GM19438 (cell line): ENCODE results near the gene TESMIN.

Source experiments
- ATAC-seq: cut with Tn5 transposase; IDR thresholded peaks from one replicate; pipeline ENCODE4 v1.9.1; 2021; ENCODE audit warnings: low read depth; ENCODE audit not compliant: unreplicated experiment

TESMIN gene

DNA sequence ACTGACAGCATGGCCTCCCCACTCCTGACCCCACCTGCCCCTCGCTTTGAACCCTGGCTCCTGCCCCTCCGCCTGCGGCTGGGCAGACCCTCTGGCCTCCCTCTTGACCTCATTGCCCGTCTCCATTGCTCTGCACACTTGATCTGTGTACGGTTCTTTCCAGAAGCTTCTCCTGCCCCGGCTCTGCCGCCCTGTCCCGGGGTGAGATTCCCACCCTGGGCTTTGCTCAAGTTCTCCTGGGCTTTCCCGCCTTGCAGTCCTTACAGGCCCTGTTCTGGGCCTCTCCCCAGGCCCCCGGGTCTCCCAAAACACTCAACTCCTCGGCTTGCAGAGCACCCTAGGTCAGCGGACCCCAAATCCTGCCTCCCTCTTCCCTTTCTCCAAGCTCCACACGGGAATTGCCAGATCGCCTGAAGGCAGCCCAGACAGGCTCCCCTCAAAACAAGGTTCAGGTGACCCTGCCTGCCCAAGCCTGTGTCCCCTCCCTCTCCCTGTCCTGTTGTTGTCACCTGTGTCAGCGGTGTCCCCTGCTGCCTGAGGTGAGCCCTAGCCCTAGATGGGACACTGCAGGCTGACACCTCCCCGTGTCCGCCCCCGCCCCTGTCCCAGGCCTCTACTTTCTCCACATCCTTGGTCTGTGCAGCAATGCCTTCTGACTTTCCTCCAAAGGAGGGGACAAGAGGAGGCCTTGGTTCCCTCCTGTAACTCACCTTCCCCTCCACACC is 65.5 kb downstream of the TESMIN start:
- no peak for ATAC-seq

DNA sequence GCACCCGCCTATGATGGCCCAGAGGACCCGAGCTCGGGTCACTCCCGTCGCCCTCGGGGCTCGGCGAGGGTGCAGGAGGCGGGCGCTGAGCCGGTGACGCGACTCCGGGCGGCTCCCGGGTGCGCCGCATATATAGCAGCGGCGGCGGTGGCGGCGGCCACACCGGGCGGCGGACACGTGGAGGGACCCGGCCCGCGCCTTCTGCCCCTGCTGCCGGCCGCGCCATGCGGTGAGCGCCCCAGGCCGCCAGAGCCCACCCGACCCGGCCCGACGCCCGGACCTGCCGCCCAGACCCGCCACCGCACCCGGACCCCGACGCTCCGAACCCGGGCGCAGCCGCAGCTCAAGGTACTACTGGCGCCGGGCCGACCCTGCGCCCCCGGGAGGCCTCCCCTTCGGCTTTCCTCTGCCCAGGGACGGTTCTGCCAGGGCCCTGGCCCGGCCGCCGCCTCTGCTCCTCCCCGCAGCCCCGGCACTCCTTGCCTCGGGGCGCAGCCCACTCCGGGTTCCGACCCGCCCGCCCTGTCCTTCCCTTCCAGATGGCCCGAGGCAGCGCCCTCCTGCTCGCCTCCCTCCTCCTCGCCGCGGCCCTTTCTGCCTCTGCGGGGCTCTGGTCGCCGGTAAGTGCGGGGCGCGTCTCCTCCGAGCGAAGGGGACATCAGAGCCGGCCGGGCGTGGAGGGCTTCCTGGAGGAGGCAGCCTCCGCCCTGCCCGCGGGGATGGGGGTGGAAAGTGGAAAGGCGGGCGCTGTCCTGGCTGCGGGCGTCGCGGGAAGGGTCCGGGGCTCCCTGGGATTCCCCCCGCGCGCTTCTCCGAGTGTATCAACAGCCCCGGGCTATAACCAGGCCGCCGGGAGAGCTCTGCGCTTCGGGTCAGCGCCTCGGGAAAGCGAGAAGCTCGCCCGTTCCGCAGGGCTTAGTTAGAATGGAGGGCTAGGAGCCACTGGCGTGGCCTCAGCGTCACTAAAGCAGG is 66.6 kb downstream of the TESMIN start, which contains the start of gene GAL:
Gene GAL (plus strand): TSS at position 160 of the 972 bp plus-strand sequence. CDS start 380 bp downstream, at position 540.
- no peak for ATAC-seq

GRCh38 chr11:68683536-68684384 is 67.6 kb downstream of the TESMIN start:
- ATAC-seq, result no peak

DNA sequence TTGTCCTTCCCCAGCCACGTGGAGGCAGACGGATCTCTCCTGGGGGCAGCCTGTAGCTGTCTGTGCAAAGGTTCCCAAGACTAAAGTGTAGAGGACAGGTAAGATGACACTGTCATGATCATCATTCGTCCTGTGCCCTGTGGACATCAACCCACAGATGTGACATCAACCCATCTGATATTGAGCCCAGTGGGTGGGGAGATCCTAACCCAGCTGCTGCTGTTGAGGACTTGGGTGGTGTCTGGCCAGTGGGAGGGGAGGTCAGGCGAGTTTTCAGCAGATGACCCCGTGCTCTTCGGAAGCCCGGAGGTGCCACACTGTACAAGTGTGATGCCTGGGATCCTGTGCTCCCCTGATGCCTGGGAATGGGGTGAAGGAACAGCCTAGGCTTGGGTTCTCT is 68.2 kb downstream of the TESMIN start:
- no peak for ATAC-seq

GRCh38 chr11:68682531-68682961 is 68.8 kb downstream of the TESMIN start:
- no peak for ATAC-seq

DNA sequence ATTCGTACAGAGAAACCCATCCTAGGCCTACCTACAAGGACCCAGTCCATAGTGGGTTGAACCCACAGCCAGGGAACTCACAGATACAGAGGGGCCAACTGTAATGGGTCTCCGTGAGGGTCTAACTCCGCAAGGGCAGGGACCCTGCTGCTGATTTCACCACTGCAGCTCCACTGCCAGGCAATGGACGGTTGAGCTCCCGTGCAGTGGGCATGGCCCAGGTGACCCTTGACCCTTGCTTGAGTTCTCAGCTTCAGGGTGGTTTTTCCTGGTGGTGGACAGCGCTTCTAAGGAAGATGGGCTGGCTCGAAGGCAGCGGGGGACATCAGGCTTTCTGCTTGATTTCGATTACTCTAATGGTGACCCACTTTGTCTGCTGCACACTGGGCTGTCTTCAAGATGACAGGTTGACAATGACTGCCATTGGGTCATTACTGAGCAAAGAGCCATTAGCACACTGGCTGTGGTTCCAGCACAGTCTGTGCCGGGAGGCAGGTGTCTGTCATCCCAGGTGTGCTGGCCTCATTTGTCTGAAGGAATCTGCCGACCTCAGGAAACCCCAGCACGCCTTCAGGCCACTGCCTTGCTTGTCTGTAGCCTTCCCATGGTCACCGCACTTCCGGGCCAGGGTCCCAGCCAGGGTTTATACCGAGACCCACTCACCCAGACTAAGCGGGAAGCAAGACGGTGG is 70.6 kb downstream of the TESMIN start:
- ATAC-seq, result no peak

DNA sequence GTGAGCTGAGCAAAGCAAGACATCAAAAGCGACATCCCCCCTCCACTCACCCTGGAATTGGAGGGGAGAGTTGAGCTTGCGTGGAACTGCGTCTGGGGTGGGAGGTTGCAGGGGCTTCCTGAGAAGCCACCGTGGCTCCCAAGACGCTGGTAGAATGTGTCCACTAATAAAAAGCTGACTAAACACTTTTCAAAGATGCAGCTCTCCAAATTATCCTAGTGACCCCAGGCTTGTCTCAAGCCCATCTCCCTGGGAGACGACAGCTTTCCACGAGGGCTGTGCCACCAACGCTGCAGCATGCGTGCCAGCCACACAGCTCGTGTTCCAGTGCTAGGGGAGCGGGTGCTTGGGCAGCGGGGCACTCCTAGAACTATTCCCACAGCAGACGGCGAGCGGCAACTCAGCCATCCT is 73.3 kb downstream of the TESMIN start:
- ATAC-seq, result no peak

DNA sequence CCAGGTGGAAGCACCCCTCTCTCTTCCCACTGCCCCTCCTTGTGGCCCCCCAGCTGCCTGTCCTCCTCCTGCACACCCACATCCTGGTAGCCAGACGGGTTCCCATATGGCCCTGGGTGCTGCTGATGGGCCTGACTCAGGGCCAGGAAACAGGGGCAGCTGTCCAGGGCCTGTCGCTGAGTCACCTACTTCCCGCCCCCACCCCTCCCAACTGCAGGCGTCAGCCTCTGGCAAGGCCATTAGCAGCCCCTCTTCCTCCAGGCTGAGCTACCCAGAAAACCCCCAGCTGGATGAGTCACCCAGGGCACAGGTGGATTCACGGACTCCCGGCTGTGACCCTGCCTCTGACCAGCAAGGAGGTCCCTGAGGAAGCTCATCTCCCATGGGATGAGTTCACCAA is 73.9 kb downstream of the TESMIN start:
- no peak for ATAC-seq

DNA sequence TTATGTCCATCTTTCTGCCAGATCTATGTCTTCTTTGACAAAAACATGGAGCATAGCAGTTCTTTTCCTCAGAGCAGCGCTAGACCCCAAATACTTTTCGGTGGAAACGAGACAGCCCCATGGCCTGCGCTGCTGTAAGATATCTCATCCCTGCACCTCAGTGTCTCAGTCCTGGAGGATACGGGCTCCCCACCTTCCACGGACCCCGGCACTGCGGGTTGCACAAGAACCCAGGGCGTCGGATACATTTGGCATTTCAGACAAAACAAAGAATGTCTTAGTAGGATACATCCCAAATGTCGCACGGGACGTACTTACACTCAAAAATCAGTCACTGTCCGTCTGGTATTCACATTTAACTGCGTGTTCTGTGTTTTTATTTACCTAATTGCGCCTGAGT is 76.9 kb downstream of the TESMIN start:
- no peak for ATAC-seq

- no peak for ATAC-seq
These were observed 77.3 kb downstream of the TESMIN start for GRCh38 chr11:68673991-68674390.

GRCh38 chr11:68673306-68673945 is 77.9 kb downstream of the TESMIN start:
- no peak for ATAC-seq

DNA sequence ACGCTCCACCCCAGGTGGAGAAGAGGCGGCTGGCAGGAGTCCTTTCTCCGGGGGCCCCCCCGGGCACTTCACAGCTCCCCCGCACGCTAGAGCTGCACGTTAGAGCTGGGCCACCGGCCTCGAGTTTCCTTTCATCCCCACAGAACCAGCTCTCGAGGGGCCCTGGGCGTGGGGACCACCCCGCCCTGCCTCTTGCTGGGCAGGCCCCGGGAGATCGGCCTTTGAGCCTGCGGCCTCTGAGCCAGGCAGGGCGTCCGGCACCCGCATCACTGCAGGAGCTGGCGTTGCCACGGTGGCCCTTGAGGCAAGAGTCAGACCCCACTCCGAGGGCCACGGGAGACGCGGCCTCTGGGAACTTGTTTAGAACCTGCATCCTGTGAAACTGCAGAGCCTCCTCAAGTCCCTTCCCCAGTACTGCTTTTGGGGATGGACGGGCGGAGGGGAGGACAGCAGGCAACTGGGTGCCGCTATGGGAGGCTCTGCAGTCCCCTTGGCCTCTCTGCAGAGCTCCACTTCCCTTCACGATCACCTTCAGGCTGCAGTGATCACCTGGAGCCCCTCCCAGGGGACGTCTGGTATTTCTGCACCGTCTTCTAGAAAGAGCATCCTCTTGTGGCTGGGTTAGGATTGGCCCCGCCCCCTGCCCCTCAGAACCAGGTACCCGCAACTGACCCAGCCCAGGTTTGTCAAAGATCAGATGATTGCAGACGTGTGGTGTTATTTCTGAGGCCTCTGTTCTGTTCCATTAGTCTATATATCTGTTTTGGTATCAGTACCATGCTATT is 80.9 kb downstream of the TESMIN start:
- no peak for ATAC-seq

GRCh38 chr11:68669301-68670090 is 81.8 kb downstream of the TESMIN start:
- no peak for ATAC-seq

DNA sequence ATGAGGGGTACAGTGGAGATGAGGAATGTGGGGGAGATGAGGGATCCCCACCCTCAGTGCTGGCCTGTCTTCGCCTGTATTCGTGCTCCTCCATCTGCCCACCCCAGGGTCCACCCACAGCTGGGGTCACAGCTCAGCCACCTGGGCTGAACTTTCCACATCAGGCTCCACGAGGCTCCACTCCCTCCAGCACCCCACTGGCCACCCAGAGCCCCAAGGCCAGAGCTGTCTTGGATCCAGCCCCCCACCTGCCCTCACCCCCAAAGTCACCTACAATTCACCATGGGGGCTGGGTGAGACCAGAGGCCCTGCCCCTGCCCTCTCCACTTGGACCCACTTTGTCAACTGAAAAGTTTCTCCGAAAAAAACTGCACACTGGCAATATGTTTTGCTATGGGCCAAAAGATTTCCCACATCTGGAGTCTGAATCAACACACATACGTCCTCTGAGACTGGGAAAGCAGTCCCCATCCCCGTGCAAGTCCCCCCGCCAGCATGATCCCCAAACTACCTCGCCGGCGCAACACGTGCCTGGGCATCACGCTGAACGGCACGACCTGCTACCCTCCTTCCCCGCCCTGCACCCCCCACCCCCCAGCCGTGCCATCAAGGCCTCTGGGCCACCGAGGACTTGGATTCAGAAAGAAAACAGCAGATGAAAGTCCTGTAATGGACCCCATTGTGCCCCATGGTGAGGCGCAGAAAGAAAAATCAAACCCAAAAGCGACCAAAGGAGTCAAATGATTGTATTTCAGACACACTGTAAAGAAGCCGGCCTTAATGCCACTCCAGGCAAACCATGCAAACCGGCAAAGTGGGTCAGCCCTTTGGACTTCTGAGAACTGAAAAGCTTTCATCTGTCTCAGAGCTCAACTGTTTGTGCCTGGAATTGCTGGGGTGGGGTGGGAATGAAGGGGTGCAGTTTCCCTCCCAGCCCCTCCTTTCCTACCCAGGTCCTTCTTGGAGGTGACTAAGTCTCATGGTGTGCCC is 83.5 kb downstream of the TESMIN start:
- ATAC-seq, result no peak

DNA sequence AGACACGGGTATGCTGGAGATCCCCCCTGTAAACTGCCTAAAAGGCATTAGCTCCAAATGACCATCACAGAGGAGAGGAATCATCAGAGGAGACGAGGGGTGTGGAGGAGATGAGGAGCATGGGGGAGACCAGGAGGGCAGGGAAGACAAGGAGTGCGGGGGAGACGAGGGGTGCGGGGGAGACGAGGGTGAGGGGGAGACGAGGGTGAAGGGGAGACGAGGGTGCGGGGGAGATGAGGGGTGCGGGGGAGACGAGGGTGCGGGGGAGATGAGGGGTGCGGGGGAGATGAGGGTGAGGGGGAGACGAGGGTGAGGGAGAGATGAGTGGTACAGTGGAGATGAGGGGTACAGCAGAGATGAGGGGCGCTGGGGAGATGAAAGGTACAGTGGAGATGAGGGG is 84.5 kb downstream of the TESMIN start:
- ATAC-seq, result no peak

GRCh38 chr11:68665436-68665835 is 85.9 kb downstream of the TESMIN start:
- ATAC-seq, result no peak

DNA sequence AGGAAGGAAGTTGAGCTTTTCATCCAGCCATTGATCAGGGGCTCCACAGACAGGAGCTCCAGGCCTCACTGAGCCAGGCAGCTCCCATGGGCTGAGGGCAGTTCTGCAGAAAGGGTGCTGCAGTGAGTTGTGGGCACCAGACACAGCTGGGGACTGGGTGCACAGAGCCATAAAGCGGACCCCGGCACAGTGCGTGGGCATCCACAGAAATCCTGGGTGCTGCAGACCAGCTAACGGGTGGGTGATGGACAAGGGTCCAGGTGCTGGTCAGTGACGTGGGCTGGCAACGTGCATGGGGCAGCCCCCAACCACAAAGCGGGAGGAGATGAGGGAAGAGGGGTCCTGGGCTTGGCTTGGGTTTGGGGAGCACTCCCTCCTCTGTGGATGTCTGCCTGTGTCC is 86.4 kb downstream of the TESMIN start:
- no peak for ATAC-seq
